HepG2 (cell line): ENCODE measurements around the gene COL8A2. TPM values are rescaled to one million over a fixed set of nuclear protein-coding genes. Genes with fewer than 3 reads are reported as not detected.

Source experiments
- ARHGAP35 ChIP-seq: sonication (generic); formaldehyde crosslinking; IDR thresholded peaks from 2 replicates; pipeline ENCODE4 v1.9.0; 2022; ENCODE audit warnings: mild to moderate bottlenecking, inconsistent platforms, moderate library complexity, missing genetic modification reagents, borderline replicate concordance
- BCLAF1 ChIP-seq: fragments of 450-650 bp; IDR thresholded peaks from 2 replicates; pipeline ENCODE4 v1.6.1; 2017; ENCODE audit warnings: mild to moderate bottlenecking
- CCAR2 ChIP-seq: fragments of 200-400 bp; formaldehyde crosslinking; optimal IDR thresholded peaks from 2 replicates; pipeline ENCODE3; 2018; ENCODE audit warnings: low read depth, mild to moderate bottlenecking, low read length, moderate library complexity
- HBP1 ChIP-seq: IDR thresholded peaks from 2 replicates; pipeline ENCODE4 v1.6.1; 2016; ENCODE audit warnings: low read depth, control low read depth
- HNF4G ChIP-seq, 2 experiments: sonication (generic) in 1 of 2; formaldehyde crosslinking in 1 of 2; IDR thresholded peaks; 2 replicates each; pipeline versions ENCODE4 v1.4.0 to v1.6.1; 2011 to 2020; ENCODE audit warnings: borderline replicate concordance in 2 of 2, low read depth in 2 of 2, mild to moderate bottlenecking in 2 of 2, low read length in 1 of 2, missing genetic modification reagents in 1 of 2, moderate library complexity in 1 of 2
- JARID2 ChIP-seq: sonication (generic); formaldehyde crosslinking; IDR thresholded peaks from 2 replicates; pipeline ENCODE4 v1.8.1; 2023; ENCODE audit warnings: missing genetic modification reagents, inconsistent platforms; ENCODE audit not compliant: insufficient replicate concordance
- KLF16 ChIP-seq, 2 experiments: sonication (generic) in 1 of 2; formaldehyde crosslinking in 1 of 2; IDR thresholded peaks; 2 replicates each; pipeline versions ENCODE4 v1.6.1 to v1.8.0; 2016 to 2023; ENCODE audit warnings: missing genetic modification reagents in 2 of 2, missing compliant biosample characterization in 1 of 2
- PLSCR1 ChIP-seq: sonication (generic); formaldehyde crosslinking; IDR thresholded peaks from 2 replicates; pipeline ENCODE4 v1.5.0; 2020; ENCODE audit warnings: missing genetic modification reagents, mild to moderate bottlenecking, borderline replicate concordance
- REPIN1 ChIP-seq: sonication (generic); formaldehyde crosslinking; IDR thresholded peaks from 2 replicates; pipeline ENCODE4 v1.8.0; 2022; ENCODE audit warnings: missing genetic modification reagents, low read depth, mild to moderate bottlenecking, borderline replicate concordance
- WIZ ChIP-seq: sonication (generic); formaldehyde crosslinking; IDR thresholded peaks from 2 replicates; pipeline ENCODE4 v1.5.1; 2020; ENCODE audit warnings: mild to moderate bottlenecking, missing genetic modification reagents
- ZNF10 ChIP-seq: sonication (generic); formaldehyde crosslinking; IDR thresholded peaks from 2 replicates; pipeline ENCODE4 v1.4.0; 2020; ENCODE audit warnings: mild to moderate bottlenecking, low read depth, missing genetic modification reagents, borderline replicate concordance
- ZNF142 ChIP-seq: sonication (generic); formaldehyde crosslinking; IDR thresholded peaks from 2 replicates; pipeline ENCODE4 v1.4.0; 2020; ENCODE audit warnings: missing genetic modification reagents
- ZNF331 ChIP-seq: sonication (generic); formaldehyde crosslinking; IDR thresholded peaks from 2 replicates; pipeline ENCODE4 v1.4.0; 2020; ENCODE audit warnings: missing genetic modification reagents
- ZNF577 ChIP-seq: sonication (generic); formaldehyde crosslinking; IDR thresholded peaks from 2 replicates; pipeline ENCODE4 v1.4.0; 2020; ENCODE audit warnings: mild to moderate bottlenecking, low read depth, missing genetic modification reagents, borderline replicate concordance
- ZNF616 ChIP-seq: sonication (generic); formaldehyde crosslinking; IDR thresholded peaks from 2 replicates; pipeline ENCODE4 v1.5.0; 2020; ENCODE audit warnings: low read depth, mild to moderate bottlenecking, missing genetic modification reagents
- ZNF790 ChIP-seq: sonication (generic); formaldehyde crosslinking; IDR thresholded peaks from 2 replicates; pipeline ENCODE4 v1.8.0; 2022; ENCODE audit warnings: missing genetic modification reagents, mild to moderate bottlenecking, borderline replicate concordance
- polyA plus RNA-seq, 8 experiments: library from polyadenylated mRNA; depleted of rRNA in 3 of 8; stranded (reverse) in 7 of 8; unstranded in 1 of 8; fragments of >200 nt; fragmentation: Illumina TruSeq in 4 of 8; extraction: Trizol in 4 of 8; gene quantifications; 2 replicates each; pipeline versions ENCODE4 v1.2.1 to v1.2.3, GENCODE V29; 2011 to 2016; ENCODE audit warnings: low read depth in 4 of 8, missing spikeins in 1 of 8, mixed read lengths in 1 of 8; ENCODE audit not compliant: insufficient read depth in 1 of 8
- total RNA-seq, 5 experiments: library from RNA; depleted of rRNA; stranded (reverse); fragments of >200 nt; fragmentation: Illumina TruSeq; extraction: Trizol; gene quantifications; 2 replicates each; pipeline ENCODE4 v1.2.3, GENCODE V29; 2016; ENCODE audit warnings: low read depth in 1 of 5

COL8A2 gene
- total and polyA plus RNA-seq, 2 of the 13 experiments (the other 11 are each of a cell fraction or from before 2014, with no cell fraction given), result 0.13 to 0.24 TPM

- no peak for TF ChIP-seq PLSCR1 (CRISPR knock-in tag)
- TF ChIP-seq ARHGAP35, result no peak; the same call in 1 of the 2 replicates
- no peak for TF ChIP-seq ZNF790
- TF ChIP-seq KLF16 (CRISPR knock-in tag; IDR thresholded peaks at IDR 0.05), result peak in 1 of 2 experiments; percentile 81; a peak in 2 of 4 replicates
- TF ChIP-seq HBP1, result no peak
- TF ChIP-seq ZNF10 (CRISPR knock-in tag), result no peak
- 0 out of 2 replicates have a peak, but pooled peaks have one; percentile 54 for TF ChIP-seq ZNF616 (CRISPR knock-in tag)
- no peak for TF ChIP-seq HNF4G (IDR thresholded peaks at IDR 0.05; ENCODE audit: borderline replicate concordance, low read depth, low read length)
- no peak for TF ChIP-seq HNF4G (CRISPR knock-in tag; IDR thresholded peaks at IDR 0.05; ENCODE audit: borderline replicate concordance, low read depth)
- TF ChIP-seq CCAR2, result no peak
- TF ChIP-seq JARID2 (CRISPR knock-in tag), result peak; percentile 57
- TF ChIP-seq REPIN1 (CRISPR knock-in tag), result peak; percentile 86; the same call in 1 of the 2 replicates
- TF ChIP-seq ZNF142, result no peak
- TF ChIP-seq ZNF331 (CRISPR knock-in tag), result peak; percentile 59
- TF ChIP-seq WIZ (CRISPR knock-in tag), result 0 out of 2 replicates have a peak, but pooled peaks have one; percentile 72
- TF ChIP-seq BCLAF1, result no peak
- no peak for TF ChIP-seq ZNF577 (CRISPR knock-in tag)
Observed at GRCh38 chr1:36149237-36149972, 24.4 kb upstream of the COL8A2 start, which contains the start of gene TRAPPC3 (continued).
